ENCODE results near the gene TAB2.
A peak's percentile ranks its signal among the peaks of the same experiment; 100 is the strongest.
"Not testable (repeated sequence)": the region's sequence is repeated elsewhere in the genome, so short reads cannot be mapped to it uniquely, and the experiment has no call there.

Gene TAB2

GRCh38 chr6:149444360-149445094, 127.0 kb downstream of the TAB2 start:
- peak in 1 of 5 experiments; percentile 17 for DNase-seq

GRCh38 chr6:149445095-149445466, 127.6 kb downstream of the TAB2 start:
- peak in 1 of 5 experiments; percentile 59 for DNase-seq

GRCh38 chr6:149445573-149445972, 128.1 kb downstream of the TAB2 start:
- DNase-seq: peak in 1 of 5 experiments; percentile 16

- DNase-seq: no peak
Observed at GRCh38 chr6:149446791-149447376, 129.4 kb downstream of the TAB2 start.

GRCh38 chr6:149448821-149449453, 131.4 kb downstream of the TAB2 start:
- no peak for DNase-seq

GRCh38 chr6:149449831-149450678, 132.5 kb downstream of the TAB2 start:
- no peak for DNase-seq

- DNase-seq: no peak
Observed at GRCh38 chr6:149450679-149451375, 133.3 kb downstream of the TAB2 start.

GRCh38 chr6:149451376-149452036, 134.0 kb downstream of the TAB2 start:
- DNase-seq: no peak

GRCh38 chr6:149452037-149452939, 134.8 kb downstream of the TAB2 start:
- DNase-seq: no peak

- no peak for DNase-seq
Observed at GRCh38 chr6:149453597-149454345, 136.3 kb downstream of the TAB2 start.

GRCh38 chr6:149454346-149454848, 136.9 kb downstream of the TAB2 start:
- no peak for DNase-seq

GRCh38 chr6:149455031-149455732, 137.7 kb downstream of the TAB2 start:
- DNase-seq: no peak

GRCh38 chr6:149456311-149457021, 139.0 kb downstream of the TAB2 start:
- DNase-seq: no peak

- no peak for DNase-seq
Observed at GRCh38 chr6:149457316-149457884, 139.9 kb downstream of the TAB2 start.

GRCh38 chr6:149458196-149458595, 140.7 kb downstream of the TAB2 start:
- no peak for DNase-seq

- DNase-seq: no peak
Observed at GRCh38 chr6:149458806-149459205, 141.3 kb downstream of the TAB2 start.

GRCh38 chr6:149459761-149460160, 142.2 kb downstream of the TAB2 start:
- DNase-seq: no peak

- DNase-seq: not testable (repeated sequence)
Observed at GRCh38 chr6:149460249-149460648, 142.7 kb downstream of the TAB2 start.
